Coronary artery (tissue), 2 donors: ENCODE measurements around the gene TDRD7.

Source experiments
- DNase-seq: peaks from one replicate; pipeline ENCODE4 v3.0.0-alpha.2; 2017; ENCODE audit warnings: low spot score
- H3K27ac ChIP-seq, 2 donors: fragments of 200-600 bp; sonication (generic); one replicate each; pipeline ENCODE4 v1.5.1; 2016 to 2019
- H3K4me3 ChIP-seq: fragments of 200-600 bp; sonication (generic); 2 replicates; pipeline ENCODE4 v1.5.1; 2016; ENCODE audit warnings: mild to moderate bottlenecking, moderate library complexity
- CTCF ChIP-seq: fragments of 200-600 bp; sonication (generic); IDR thresholded peaks from one replicate; pipeline ENCODE4 v1.5.1; 2019; ENCODE audit warnings: antibody characterized with exemption

TDRD7 gene

GRCh38 chr9:97528529-97529230, 116.8 kb downstream of the TDRD7 start:
- peak overlapping the region; percentile 58 to 86 for H3K27ac ChIP-seq
- DNase-seq = no peak
- no peak for TF ChIP-seq CTCF
- H3K4me3 ChIP-seq = no peak overlapping the region

- Histone ChIP-seq H3K27ac (peak overlapping the region; percentile 58 to 86), H3K4me3 (no peak overlapping the region)
- DNase-seq = no peak
- no peak for TF ChIP-seq CTCF
Measured at GRCh38 chr9:97529363-97530076, 117.6 kb downstream of the TDRD7 start.

- no peak for TF ChIP-seq CTCF
- peak overlapping the region in 1 of 2 donors; percentile 68 for H3K27ac ChIP-seq
- H3K4me3 ChIP-seq = no peak overlapping the region
- no peak for DNase-seq
Measured at GRCh38 chr9:97531888-97532376, 120.0 kb downstream of the TDRD7 start.

GRCh38 chr9:97534185-97534584, 122.3 kb downstream of the TDRD7 start:
- H3K27ac ChIP-seq = no peak overlapping the region
- no peak for DNase-seq
- no peak for TF ChIP-seq CTCF

GRCh38 chr9:97534961-97535594, 123.2 kb downstream of the TDRD7 start:
- no peak for DNase-seq
- H3K27ac ChIP-seq = no peak overlapping the region
- TF ChIP-seq CTCF = no peak
- no peak overlapping the region for H3K4me3 ChIP-seq

More at GRCh38 chr9:97534185-97534584, 122.3 kb downstream of the TDRD7 start:
- H3K4me3 ChIP-seq = no peak overlapping the region

- no peak for TF ChIP-seq CTCF
- Histone ChIP-seq H3K4me3 (no peak overlapping the region), H3K27ac (no peak overlapping the region)
- no peak for DNase-seq
Measured at GRCh38 chr9:97535771-97536170, 123.9 kb downstream of the TDRD7 start.
